HG02943 (cell line): Measurements from ENCODE around the gene CRELD2.

Experiments
- ATAC-seq: cut with Tn5 transposase; IDR thresholded peaks from one replicate; pipeline ENCODE4 v1.9.1; 2021; ENCODE audit warnings: mild to moderate bottlenecking, low read depth, moderate library complexity; ENCODE audit not compliant: unreplicated experiment

CRELD2 gene

GRCh38 chr22:49955581-49956417 lies 37.4 kb downstream of the CRELD2 start:
- ATAC-seq = no peak

- ATAC-seq = no peak
Observed at GRCh38 chr22:49956418-49956770, 38.0 kb downstream of the CRELD2 start.

GRCh38 chr22:49956914-49957825 lies 38.7 kb downstream of the CRELD2 start:
- no peak for ATAC-seq

- no peak for ATAC-seq
Observed at GRCh38 chr22:49957826-49958365, 39.5 kb downstream of the CRELD2 start.

GRCh38 chr22:49958366-49958921 lies 40.0 kb downstream of the CRELD2 start:
- no peak for ATAC-seq

- ATAC-seq = no peak
Observed at GRCh38 chr22:49958931-49959781, 40.7 kb downstream of the CRELD2 start.

- ATAC-seq = peak; percentile 8
Observed at GRCh38 chr22:49959782-49960158, 41.3 kb downstream of the CRELD2 start.

- peak; percentile 55 for ATAC-seq
Observed at GRCh38 chr22:49960159-49961004, 41.9 kb downstream of the CRELD2 start, which contains the start of gene PIM3. Gene PIM3 (plus strand): TSS chr22:49960772. CDS start chr22:49960948, 176 bp downstream.

GRCh38 chr22:49961005-49961600 lies 42.7 kb downstream of the CRELD2 start:
- ATAC-seq = no peak

- ATAC-seq = no peak
Observed at GRCh38 chr22:49961601-49962011, 43.2 kb downstream of the CRELD2 start.

- no peak for ATAC-seq
Observed at GRCh38 chr22:49962012-49962750, 43.7 kb downstream of the CRELD2 start.

- ATAC-seq = no peak
Observed at GRCh38 chr22:49962751-49963646, 44.6 kb downstream of the CRELD2 start.

- no peak for ATAC-seq
Observed at GRCh38 chr22:49963647-49964026, 45.2 kb downstream of the CRELD2 start.

- no peak for ATAC-seq
Observed at GRCh38 chr22:49964136-49965090, 46.0 kb downstream of the CRELD2 start.

GRCh38 chr22:49965091-49966040 lies 46.9 kb downstream of the CRELD2 start:
- ATAC-seq = no peak
